A673 (cell line): ENCODE measurements around the gene PADI1.

ENCODE experiments used
- EZH2 ChIP-seq: fragments of 200-600 bp; sonication (generic); IDR thresholded peaks from 2 replicates; pipeline ENCODE4 v1.6.1; 2017; ENCODE audit warnings: borderline replicate concordance, low read depth, mild to moderate bottlenecking, mixed read lengths, antibody characterized with exemption, low read length; ENCODE audit not compliant: poor library complexity, severe bottlenecking
- TF ChIP-seq, protein P1 (sequence below): fragments of 300-800, 200-600 bp; sonication (generic); conservative IDR thresholded peaks from 2 replicates; pipeline ENCODE4 v1.5.1; 2017; ENCODE audit warnings: low read depth, mild to moderate bottlenecking, antibody characterized with exemption, low read length, moderate library complexity, mixed read lengths

DNA sequence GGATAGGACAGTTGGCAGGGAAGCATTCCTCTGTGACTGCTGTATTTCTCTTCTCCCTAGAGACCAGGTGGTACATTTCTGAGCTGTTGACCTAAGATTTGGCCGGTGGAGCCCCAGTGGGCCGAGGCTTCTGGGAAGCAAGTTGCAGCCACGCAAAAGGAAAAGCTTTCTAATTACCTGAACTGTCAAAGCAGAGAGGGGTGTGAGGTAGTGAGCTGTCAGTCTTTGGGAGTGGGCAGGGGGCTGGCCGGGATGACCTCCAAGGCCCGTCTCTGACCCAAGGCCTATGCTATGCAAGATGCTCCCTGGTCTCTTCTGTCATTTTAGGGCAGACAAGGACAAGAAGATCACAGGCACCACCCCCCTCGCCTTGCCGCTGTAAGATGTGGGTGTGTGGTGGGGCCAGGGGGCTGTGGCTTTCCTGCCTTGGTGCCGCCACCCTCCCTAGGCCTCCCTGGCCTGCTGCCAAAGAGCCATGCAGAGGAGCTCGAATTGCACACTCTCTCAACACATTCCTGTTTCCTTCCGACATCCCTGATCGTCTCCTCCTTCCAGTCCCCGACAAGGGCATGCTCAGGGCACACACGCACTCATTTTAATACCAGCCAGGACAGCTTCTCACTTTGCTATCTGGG, 7.7 kb downstream of the PADI1 start:
- TF ChIP-seq, protein P1, sequence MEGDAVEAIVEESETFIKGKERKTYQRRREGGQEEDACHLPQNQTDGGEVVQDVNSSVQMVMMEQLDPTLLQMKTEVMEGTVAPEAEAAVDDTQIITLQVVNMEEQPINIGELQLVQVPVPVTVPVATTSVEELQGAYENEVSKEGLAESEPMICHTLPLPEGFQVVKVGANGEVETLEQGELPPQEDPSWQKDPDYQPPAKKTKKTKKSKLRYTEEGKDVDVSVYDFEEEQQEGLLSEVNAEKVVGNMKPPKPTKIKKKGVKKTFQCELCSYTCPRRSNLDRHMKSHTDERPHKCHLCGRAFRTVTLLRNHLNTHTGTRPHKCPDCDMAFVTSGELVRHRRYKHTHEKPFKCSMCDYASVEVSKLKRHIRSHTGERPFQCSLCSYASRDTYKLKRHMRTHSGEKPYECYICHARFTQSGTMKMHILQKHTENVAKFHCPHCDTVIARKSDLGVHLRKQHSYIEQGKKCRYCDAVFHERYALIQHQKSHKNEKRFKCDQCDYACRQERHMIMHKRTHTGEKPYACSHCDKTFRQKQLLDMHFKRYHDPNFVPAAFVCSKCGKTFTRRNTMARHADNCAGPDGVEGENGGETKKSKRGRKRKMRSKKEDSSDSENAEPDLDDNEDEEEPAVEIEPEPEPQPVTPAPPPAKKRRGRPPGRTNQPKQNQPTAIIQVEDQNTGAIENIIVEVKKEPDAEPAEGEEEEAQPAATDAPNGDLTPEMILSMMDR = no peak
- no peak for TF ChIP-seq EZH2
